HepG2 (cell line): Measurements from ENCODE around the gene IFI35. TPM values are rescaled to one million over a fixed set of nuclear protein-coding genes. Genes with fewer than 3 reads are reported as not detected.

Experiments used
- ADNP ChIP-seq: sonication (generic); formaldehyde crosslinking; IDR thresholded peaks from 2 replicates; pipeline ENCODE4 v1.4.0; 2020; ENCODE audit warnings: missing genetic modification reagents
- AHDC1 ChIP-seq: sonication (generic); formaldehyde crosslinking; IDR thresholded peaks from 2 replicates; pipeline ENCODE4 v1.5.1; 2020; ENCODE audit warnings: mild to moderate bottlenecking, missing genetic modification reagents, borderline replicate concordance
- ATF7 ChIP-seq, 2 experiments: fragments of 450-650 bp in 1 of 2; sonication (generic) in 1 of 2; formaldehyde crosslinking in 1 of 2; IDR thresholded peaks; 2 replicates each; pipeline versions ENCODE4 v1.4.0 to v1.6.1; 2016 to 2020; ENCODE audit warnings: antibody characterized with exemption in 1 of 2, mild to moderate bottlenecking in 1 of 2, missing genetic modification reagents in 1 of 2
- HINFP ChIP-seq: sonication (generic); formaldehyde crosslinking; IDR thresholded peaks from 2 replicates; pipeline ENCODE4 v1.4.0; 2020; ENCODE audit warnings: low read depth, mild to moderate bottlenecking, missing genetic modification reagents
- HNF4A ChIP-seq: sonication (generic); formaldehyde crosslinking; IDR thresholded peaks from 2 replicates; pipeline ENCODE4 v1.4.0; 2020; ENCODE audit warnings: missing genetic modification reagents
- HOXA3 ChIP-seq: sonication (generic); formaldehyde crosslinking; IDR thresholded peaks from 2 replicates; pipeline ENCODE4 v1.5.0; 2020; ENCODE audit warnings: missing genetic modification reagents
- KLF11 ChIP-seq: IDR thresholded peaks from 2 replicates; pipeline ENCODE4 v1.6.1; 2016; ENCODE audit warnings: missing compliant biosample characterization
- SNAPC4 ChIP-seq: sonication (generic); formaldehyde crosslinking; IDR thresholded peaks from 2 replicates; pipeline ENCODE4 v1.4.0; 2020; ENCODE audit warnings: mild to moderate bottlenecking, missing genetic modification reagents
- TBX2 ChIP-seq: sonication (generic); formaldehyde crosslinking; IDR thresholded peaks from 2 replicates; pipeline ENCODE4 v1.5.0; 2020; ENCODE audit warnings: missing genetic modification reagents, mild to moderate bottlenecking, borderline replicate concordance
- ZNF547 ChIP-seq: sonication (generic); formaldehyde crosslinking; IDR thresholded peaks from 2 replicates; pipeline ENCODE4 v1.5.1; 2020; ENCODE audit warnings: mild to moderate bottlenecking, missing genetic modification reagents
- polyA plus RNA-seq, 8 experiments: library from polyadenylated mRNA; depleted of rRNA in 3 of 8; stranded (reverse) in 7 of 8; unstranded in 1 of 8; fragments of >200 nt; fragmentation: Illumina TruSeq in 4 of 8; extraction: Trizol in 4 of 8; gene quantifications; 2 replicates each; pipeline versions ENCODE4 v1.2.1 to v1.2.3, GENCODE V29; 2011 to 2016; ENCODE audit warnings: low read depth in 4 of 8, missing spikeins in 1 of 8, mixed read lengths in 1 of 8; ENCODE audit not compliant: insufficient read depth in 1 of 8
- total RNA-seq, 5 experiments: library from RNA; depleted of rRNA; stranded (reverse); fragments of >200 nt; fragmentation: Illumina TruSeq; extraction: Trizol; gene quantifications; 2 replicates each; pipeline ENCODE4 v1.2.3, GENCODE V29; 2016; ENCODE audit warnings: low read depth in 1 of 5
- TF ChIP-seq, protein P1 (sequence below): sonication (generic); formaldehyde crosslinking; IDR thresholded peaks from 2 replicates; pipeline ENCODE4 v1.4.0; 2020; ENCODE audit warnings: missing genetic modification reagents
- TF ChIP-seq, protein P2 (sequence below): IDR thresholded peaks from 2 replicates; pipeline ENCODE4 v1.6.1; 2016; ENCODE audit warnings: mild to moderate bottlenecking, missing biosample characterization, missing genetic modification reagents

Gene IFI35
- total and polyA plus RNA-seq, 2 of the 13 experiments (the other 11 are each of a cell fraction or from before 2014, with no cell fraction given): 28.9 to 38.1 TPM

DNA sequence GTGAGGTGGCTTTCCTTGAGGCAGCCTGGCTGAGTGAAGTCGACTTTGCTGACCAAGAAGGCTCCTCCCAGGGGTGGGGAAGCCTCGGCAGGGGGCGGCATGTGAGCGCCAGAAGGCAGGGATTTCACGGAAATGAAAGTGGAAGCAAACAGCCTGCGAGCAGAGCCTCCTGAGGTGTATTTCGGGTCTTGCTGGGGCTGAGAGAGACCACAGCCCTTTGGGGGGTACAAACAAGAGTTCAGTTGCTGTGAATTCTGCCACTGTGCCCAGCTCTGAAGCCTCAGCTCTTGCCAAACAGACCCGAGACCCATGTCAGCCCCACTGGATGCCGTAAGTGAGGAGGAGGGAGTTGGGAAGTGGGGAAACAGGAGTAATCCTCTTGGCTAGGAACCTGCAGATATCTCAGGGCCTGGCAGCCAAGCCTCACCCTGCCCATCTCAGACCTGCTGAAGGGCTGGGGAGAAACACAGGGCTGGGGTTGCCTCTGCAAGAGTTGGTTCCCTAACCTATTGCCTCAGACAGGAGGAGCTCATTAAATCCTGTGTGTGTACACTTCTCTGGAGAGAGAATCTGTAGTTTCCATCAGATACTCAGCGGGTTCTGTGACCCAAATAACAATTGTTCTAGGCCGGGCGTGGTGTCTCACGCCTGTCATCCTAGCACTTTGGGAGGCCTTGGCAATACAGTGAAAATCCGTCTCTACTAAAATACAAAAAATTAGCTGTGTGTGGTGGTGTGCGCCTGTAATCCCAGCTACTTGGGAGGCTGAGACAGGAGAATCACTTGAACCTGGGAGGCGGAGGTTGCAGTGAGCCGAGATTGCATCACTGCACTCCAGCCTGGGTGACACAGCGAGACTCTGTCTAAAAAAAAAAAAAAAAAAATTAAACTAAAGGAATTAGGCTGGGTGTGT, at the start of gene IFI35 (continued):
- TF ChIP-seq TBX2 (CRISPR knock-in tag) (peak; percentile 62; the same call in 1 of the 2 replicates), KLF11 (peak; percentile 31; the same call in 1 of the 2 replicates), ADNP (CRISPR knock-in tag) (peak; percentile 25; the same call in 1 of the 2 replicates), AHDC1 (peak; percentile 31; the same call in 1 of the 2 replicates), SNAPC4 (CRISPR knock-in tag) (peak; percentile 91), ATF7 (IDR thresholded peaks at IDR 0.05) (peak; percentile 41; the same call in 1 of the 2 replicates), ATF7 (CRISPR knock-in tag; IDR thresholded peaks at IDR 0.05) (no peak), HOXA3 (CRISPR knock-in tag) (peak; percentile 57), HNF4A (CRISPR knock-in tag) (peak; percentile 28), ZNF547 (CRISPR knock-in tag) (peak; percentile 67; the same call in 1 of the 2 replicates), HINFP (no peak)
- TF ChIP-seq, protein P1, sequence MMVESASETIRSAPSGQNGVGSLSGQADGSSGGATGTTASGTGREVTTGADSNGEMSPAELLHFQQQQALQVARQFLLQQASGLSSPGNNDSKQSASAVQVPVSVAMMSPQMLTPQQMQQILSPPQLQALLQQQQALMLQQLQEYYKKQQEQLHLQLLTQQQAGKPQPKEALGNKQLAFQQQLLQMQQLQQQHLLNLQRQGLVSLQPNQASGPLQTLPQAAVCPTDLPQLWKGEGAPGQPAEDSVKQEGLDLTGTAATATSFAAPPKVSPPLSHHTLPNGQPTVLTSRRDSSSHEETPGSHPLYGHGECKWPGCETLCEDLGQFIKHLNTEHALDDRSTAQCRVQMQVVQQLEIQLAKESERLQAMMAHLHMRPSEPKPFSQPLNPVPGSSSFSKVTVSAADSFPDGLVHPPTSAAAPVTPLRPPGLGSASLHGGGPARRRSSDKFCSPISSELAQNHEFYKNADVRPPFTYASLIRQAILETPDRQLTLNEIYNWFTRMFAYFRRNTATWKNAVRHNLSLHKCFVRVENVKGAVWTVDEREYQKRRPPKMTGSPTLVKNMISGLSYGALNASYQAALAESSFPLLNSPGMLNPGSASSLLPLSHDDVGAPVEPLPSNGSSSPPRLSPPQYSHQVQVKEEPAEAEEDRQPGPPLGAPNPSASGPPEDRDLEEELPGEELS: peak; percentile 56; the same call in 1 of the 2 replicates
- TF ChIP-seq, protein P2, sequence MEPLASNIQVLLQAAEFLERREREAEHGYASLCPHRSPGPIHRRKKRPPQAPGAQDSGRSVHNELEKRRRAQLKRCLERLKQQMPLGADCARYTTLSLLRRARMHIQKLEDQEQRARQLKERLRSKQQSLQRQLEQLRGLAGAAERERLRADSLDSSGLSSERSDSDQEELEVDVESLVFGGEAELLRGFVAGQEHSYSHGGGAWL (CRISPR knock-in tag): peak; percentile 52
